Measurements from ENCODE around the gene C1orf159.

- no peak for TF ChIP-seq CTCF (IDR thresholded peaks at IDR 0.05)
- TF ChIP-seq POLR2AphosphoS5 (IDR thresholded peaks at IDR 0.05; ENCODE audit: insufficient read depth in 1 of 2, low read depth in 1 of 2): no peak
Observed at GRCh38 chr1:1035291-1035943, 80.5 kb downstream of the C1orf159 start.
